ENCODE results near the gene ZNF613.

GRCh38 chr19:51882518-51882917 lies 44.8 kb upstream of the ZNF613 start:
- TF ChIP-seq CTCF (IDR thresholded peaks at IDR 0.05 in 8 of 11, conservative IDR thresholded peaks at IDR 0.05 in 3 of 11): no peak
- TF ChIP-seq POLR2AphosphoS5 (IDR thresholded peaks at IDR 0.05): no peak

All from spleen (tissue), 7 donors.